Measurements from ENCODE around the gene FBXL17. TPM values are rescaled to one million over a fixed set of nuclear protein-coding genes. Genes with fewer than 3 reads are reported as not detected.

The FBXL17 gene
- total RNA-seq, 1 donor from 2014 or later, result 34.1 TPM

GRCh38 chr5:107900721-107901120 is 481.2 kb downstream of the FBXL17 start:
- peak; percentile 16 for DNase-seq

DNA sequence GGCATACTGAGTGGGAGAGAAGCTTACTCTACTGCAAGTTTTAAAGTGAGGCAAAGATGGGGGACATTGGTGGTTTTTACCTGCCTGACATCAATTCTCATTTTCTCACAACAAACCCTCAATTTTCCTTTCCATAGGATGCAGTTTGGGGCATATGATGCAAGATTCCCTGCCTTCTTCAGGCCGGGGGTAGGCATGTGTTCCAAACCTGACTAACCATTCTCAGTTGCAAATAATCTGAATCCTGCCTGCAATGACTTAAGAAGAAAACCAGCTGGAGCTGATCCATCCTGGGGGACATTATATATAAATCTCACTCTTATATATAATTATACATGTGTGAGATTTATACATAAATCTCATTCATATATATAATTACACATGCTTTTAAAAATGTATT is 487.5 kb downstream of the FBXL17 start:
- no peak for DNase-seq

DNA sequence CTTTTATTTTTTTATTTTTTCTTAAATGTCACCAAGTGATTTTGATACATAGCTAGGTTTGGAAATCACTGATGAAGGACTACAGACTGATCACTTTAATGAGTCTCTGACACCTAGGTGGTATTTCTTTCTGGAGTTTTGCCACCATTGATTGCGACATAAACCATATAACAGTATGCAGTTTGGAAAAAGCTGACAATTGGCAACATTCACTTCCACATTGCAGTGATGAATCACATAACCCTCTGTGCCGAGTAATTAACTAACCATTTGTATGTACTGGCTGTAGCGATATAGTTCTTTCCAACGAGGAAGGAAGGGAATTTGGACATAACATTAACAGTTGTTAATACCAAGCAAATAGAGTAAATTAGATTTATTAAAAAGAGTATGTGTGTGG is 488.3 kb downstream of the FBXL17 start:
- peak; percentile 11 for DNase-seq

GRCh38 chr5:107889387-107889786 is 492.5 kb downstream of the FBXL17 start:
- DNase-seq, result no peak

GRCh38 chr5:107888541-107888940 is 493.4 kb downstream of the FBXL17 start:
- DNase-seq, result no peak

DNA sequence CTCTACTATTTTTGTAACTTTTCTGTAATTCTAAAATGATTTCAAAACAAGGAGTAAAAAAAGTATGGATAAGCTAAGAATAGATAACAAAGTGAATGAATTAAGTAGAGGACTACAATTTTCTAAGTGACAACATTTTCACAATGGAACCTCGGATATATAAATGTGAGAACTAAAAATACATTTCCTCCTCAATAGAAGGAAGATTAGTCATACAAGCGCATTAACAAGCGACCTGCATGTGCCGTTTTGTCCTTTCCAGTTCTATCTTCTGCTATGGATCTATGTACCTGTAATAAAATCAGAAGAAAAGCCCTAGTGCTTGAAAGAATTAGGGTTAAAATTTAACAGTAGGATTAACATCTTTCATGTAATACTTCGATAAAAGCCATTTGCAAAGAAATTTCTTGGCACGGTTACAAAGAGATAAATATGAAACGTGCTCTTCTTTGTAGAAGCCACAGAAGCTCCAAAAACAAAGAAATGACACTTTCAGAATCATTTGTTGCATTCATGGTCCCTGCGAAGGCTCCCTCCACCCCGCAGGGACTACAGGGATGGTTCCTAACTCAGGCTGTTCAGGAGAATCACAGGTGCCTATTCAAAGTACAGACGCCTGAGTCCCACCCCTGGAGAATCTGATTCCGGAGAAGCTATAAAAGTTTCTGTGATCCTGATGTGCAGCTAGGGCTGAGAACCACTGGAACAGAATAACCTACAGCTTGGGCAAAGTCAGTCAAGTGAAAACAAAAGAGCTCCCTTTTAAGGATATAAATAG is 494.5 kb downstream of the FBXL17 start:
- DNase-seq, result no peak

GRCh38 chr5:107885601-107886000 is 496.3 kb downstream of the FBXL17 start:
- no peak for DNase-seq

GRCh38 chr5:107884871-107885270 is 497.0 kb downstream of the FBXL17 start:
- DNase-seq, result no peak

DNA sequence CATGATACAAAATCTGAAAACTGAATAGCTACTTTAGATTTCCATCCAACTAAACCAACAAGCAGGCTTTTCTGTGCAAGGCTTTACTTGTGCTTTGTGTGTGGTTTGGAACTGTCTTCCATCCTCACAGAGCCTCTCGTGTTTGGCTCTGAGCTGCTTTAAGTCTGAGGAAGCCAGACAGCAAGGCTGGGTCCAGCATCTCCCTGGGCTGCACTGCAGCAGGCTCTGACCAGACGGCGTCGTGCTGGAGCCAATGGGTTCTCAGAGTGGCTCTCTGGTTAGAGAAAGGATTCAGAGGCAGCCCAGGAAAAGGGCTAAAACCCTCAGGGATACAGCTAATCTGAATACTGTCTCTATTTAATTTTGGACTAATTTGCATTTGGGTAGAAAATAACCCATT is 503.2 kb downstream of the FBXL17 start:
- DNase-seq, result peak; percentile 40

- DNase-seq, result no peak
Observed at GRCh38 chr5:107876906-107877305, 505.0 kb downstream of the FBXL17 start.

GRCh38 chr5:107876261-107876660 is 505.6 kb downstream of the FBXL17 start:
- DNase-seq, result no peak

- DNase-seq, result no peak
Observed at GRCh38 chr5:107875833-107876232, 506.1 kb downstream of the FBXL17 start.

DNA sequence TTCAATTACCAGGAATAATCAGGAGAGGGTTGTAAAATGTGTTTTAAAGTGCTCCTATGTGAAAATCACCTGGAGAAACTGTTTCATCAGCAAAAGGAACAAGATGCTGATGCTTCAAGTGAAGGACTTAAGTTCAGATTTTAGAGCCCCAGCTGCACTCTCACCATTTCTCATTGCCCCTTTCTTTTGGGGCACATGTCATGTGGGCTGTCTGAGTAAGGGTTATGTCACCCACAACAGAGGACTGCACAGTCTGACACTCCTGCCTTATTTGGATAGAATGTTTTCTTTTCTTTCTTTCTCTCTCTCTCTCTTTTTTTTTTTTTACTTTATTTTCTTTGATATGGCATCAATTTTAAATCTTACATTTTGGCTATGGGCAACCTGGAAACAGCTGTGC is 507.1 kb downstream of the FBXL17 start:
- no peak for DNase-seq

GRCh38 chr5:107873877-107874276 is 508.0 kb downstream of the FBXL17 start:
- peak; percentile 42 for DNase-seq

- no peak for DNase-seq
Observed at GRCh38 chr5:107871023-107871422, 510.9 kb downstream of the FBXL17 start.

DNA sequence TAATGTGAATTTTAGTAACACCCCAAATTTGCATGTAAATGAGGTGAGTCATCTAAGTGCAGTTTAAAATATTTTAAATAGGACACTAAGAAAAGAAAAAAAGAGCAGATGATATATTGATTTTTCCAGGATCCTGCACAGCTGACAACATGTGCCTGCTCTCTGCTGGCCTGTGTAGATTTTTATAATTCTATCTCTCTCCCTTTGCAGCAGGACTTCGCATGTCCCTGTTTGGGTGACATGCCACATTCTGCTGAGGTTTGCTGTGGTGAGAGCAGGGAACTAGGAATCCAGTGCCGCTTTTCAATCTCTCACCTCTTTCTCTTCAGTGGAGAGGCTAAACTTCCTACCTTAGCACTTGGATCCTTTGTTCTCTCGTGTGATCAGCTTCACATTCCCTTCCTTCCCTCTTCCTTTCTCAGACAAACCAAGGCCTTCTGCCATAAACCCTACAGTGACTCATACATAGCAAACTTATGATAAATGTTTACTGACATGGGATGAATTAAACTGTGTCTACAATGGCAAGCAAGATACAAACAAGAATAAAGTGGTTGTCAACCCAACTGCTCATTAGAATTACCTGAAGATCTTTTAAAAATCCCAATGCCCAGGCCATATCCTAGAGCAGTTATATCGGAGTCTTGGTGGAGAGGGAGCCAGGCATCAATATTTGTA is 512.3 kb downstream of the FBXL17 start:
- no peak for DNase-seq

GRCh38 chr5:107868650-107869409 is 513.1 kb downstream of the FBXL17 start:
- no peak for DNase-seq

DNA sequence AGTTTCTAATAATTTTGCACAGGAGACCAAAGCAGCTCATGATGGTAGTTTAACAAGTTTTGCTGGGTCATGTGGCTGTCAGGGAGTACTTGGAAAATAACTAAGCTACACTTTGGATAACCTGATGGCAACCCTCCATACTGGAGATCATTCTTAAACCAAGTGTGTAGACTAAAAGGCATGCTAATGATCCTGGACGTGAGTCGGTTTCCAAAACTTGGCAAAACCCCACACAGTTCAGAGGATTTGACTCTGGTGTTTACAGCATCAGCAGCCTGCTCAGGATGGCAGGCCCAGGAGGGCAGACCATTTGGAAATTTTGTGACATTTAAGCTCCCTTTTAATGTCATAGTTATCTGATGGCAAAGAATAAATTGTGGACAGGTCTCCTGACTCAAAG is 514.6 kb downstream of the FBXL17 start:
- DNase-seq, result no peak

- DNase-seq, result peak; percentile 67
Observed at GRCh38 chr5:107864793-107865192, 517.1 kb downstream of the FBXL17 start.

DNA sequence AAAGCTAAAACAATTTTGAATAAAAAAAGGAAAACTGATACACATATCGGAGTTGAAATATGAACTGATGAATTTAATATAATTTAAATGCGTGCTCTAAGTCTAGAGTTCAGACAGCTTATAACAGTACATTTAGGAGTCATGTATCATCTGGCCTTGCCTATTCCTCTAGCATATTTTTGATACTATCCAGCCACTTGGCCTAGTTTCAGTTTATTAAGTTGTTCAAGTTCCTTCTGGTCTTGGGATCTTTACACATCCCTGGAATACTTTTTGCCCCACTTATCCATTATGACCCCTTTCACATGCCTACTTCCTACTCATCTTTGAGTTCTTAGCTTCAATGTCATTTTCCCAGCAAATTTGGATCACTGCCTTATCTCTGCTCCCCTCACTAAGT is 518.8 kb downstream of the FBXL17 start:
- no peak for DNase-seq

DNA sequence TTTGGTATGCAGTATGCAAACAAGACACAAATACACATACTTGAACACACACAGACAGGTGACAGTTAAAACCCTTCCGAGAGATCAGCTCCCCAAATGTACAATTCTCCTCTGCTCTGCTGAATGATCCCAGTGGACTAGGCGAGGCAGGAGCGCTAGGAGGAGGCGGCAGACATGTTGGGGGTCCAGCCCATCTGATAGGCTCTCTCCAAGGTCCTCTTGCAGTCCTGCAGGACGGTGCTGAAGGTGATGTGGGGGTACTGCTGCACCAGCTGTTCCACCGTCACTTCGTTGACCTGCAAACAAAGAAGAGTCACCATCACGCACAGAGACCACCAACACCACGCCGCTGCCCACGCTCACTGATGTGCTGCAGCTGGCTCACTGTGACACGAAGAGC is 520.3 kb downstream of the FBXL17 start:
- no peak for DNase-seq

- no peak for DNase-seq
Observed at GRCh38 chr5:107860044-107860443, 521.9 kb downstream of the FBXL17 start.

GRCh38 chr5:107858788-107859187 is 523.1 kb downstream of the FBXL17 start:
- no peak for DNase-seq

All from tongue (tissue), 2 donors.